Brain microvascular endothelial cell (primary cell): Measurements from ENCODE around the gene CRABP2.

Experiments
- DNase-seq: peaks from one replicate; pipeline ENCODE4 v3.0.0-alpha.2; 2020
- H3K27ac ChIP-seq: fragments of 250-450 bp; sonication (Bioruptor Pico); 2 replicates; pipeline ENCODE4 v1.5.1; 2020; ENCODE audit warnings: mild to moderate bottlenecking, moderate library complexity
- H3K27me3 ChIP-seq: fragments of 250-450 bp; sonication (Bioruptor Pico); replicated peaks from 2 replicates; pipeline ENCODE4 v1.5.1; 2020; ENCODE audit warnings: mild to moderate bottlenecking
- H3K36me3 ChIP-seq: fragments of 250-450 bp; sonication (Bioruptor Pico); replicated peaks from 2 replicates; pipeline ENCODE4 v1.5.1; 2020; ENCODE audit warnings: mild to moderate bottlenecking
- H3K4me3 ChIP-seq: 2 replicates; pipeline ENCODE4 v1.5.1; 2011; ENCODE audit warnings: low read depth, mild to moderate bottlenecking, control low read depth, low read length, moderate library complexity
- CTCF ChIP-seq: IDR thresholded peaks from 2 replicates; pipeline ENCODE4 v1.5.1; 2011; ENCODE audit warnings: low read depth, mild to moderate bottlenecking, moderate library complexity, low read length, control low read depth, inconsistent platforms; ENCODE audit errors: missing control alignments
- in situ Hi-C: cut with HindIII; loops from 2 replicates; pipeline ENCODE4 v1.10.0; 2017; ENCODE audit warnings: low sequenced_read_pairs, low pct_ligation_motif_present

Gene CRABP2

GRCh38 chr1:156700736-156701531 lies 4.4 kb downstream of the CRABP2 start:
- H3K4me3 ChIP-seq, result no peak overlapping the region

GRCh38 chr1:156698995-156699394 lies 6.4 kb downstream of the CRABP2 start:
- no peak overlapping the region for H3K27ac ChIP-seq
- in situ Hi-C loops, result no loop called here
- no peaks in the 10 kb centered on the region for H3K36me3 ChIP-seq
- no peaks in the 10 kb centered on the region for H3K27me3 ChIP-seq
- H3K4me3 ChIP-seq, result no peak overlapping the region
- TF ChIP-seq CTCF, result no peak
- no peak for DNase-seq

More at GRCh38 chr1:156700736-156701531, 4.4 kb downstream of the CRABP2 start:
- H3K27ac ChIP-seq, result no peak overlapping the region
- H3K36me3 ChIP-seq, result no peaks in the 10 kb centered on the region
- no peaks in the 10 kb centered on the region for H3K27me3 ChIP-seq
- no peak for DNase-seq
- in situ Hi-C loops, result no loop called here
- TF ChIP-seq CTCF, result no peak

GRCh38 chr1:156697481-156697880 lies 7.9 kb downstream of the CRABP2 start:
- no peaks in the 10 kb centered on the region for H3K36me3 ChIP-seq
- TF ChIP-seq CTCF, result no peak
- no peak overlapping the region for H3K27ac ChIP-seq
- DNase-seq, result no peak
- H3K4me3 ChIP-seq, result no peak overlapping the region
- in situ Hi-C loops, result no loop called here
- no peaks in the 10 kb centered on the region for H3K27me3 ChIP-seq

GRCh38 chr1:156696755-156697154 lies 8.6 kb downstream of the CRABP2 start:
- in situ Hi-C loops, result no loop called here
- no peaks in the 10 kb centered on the region for H3K36me3 ChIP-seq
- no peak overlapping the region for H3K4me3 ChIP-seq
- DNase-seq, result no peak
- no peak for TF ChIP-seq CTCF
- H3K27me3 ChIP-seq, result no peaks in the 10 kb centered on the region
- H3K27ac ChIP-seq, result no peak overlapping the region

GRCh38 chr1:156694690-156694962 lies 10.8 kb downstream of the CRABP2 start:
- no peak overlapping the region for H3K27ac ChIP-seq
- peaks cover 4% of the 10 kb centered on the region for H3K27me3 ChIP-seq
- no peaks in the 10 kb centered on the region for H3K36me3 ChIP-seq
- TF ChIP-seq CTCF, result no peak
- no peak for DNase-seq
- no peak overlapping the region for H3K4me3 ChIP-seq
- in situ Hi-C loops, result no loop called here
